Measurements from ENCODE around the gene TEKTIP1. TPM values are rescaled to one million over a fixed set of nuclear protein-coding genes. Genes with fewer than 3 reads are reported as not detected.

Gene TEKTIP1
- total and polyA plus RNA-seq, 2 of the 4 experiments (the other 2 are of a cell fraction) = not detected

DNA sequence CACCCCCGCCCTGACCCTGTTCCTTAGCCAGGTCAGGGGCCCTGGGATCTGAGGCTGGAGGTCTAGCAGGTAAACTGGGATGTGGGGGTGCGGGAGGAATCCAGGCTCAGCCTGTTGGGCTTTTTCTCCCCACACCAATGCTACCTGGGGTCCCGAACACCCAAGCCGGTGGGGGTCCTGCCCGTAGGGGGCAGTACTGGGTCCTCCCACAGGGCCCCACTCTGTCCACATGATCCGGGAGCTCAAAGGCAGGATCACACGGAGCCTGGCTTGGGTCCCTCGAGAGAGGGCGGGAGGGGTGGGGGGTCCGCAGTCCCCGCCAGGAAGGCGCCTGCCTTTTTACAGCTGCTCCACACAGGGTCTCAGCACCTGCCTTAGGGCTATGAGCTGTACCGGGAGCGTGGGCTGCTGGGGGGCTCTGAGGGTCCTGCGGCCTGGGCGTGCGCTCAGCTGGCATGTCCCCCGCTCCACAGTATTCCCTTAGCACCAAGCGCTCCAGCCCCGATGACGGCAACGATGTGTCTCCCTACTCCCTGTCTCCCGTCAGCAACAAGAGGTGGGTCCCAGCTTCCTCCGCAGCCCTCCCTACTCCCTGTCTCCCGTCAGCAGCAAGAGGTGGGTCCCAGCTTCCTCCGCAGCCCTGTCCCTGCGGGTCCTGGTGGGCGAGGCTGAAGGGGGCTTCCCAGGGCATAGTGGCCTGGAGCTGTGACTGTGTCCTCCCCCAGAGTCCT, 12.3 kb upstream of the TEKTIP1 start:
- Histone ChIP-seq H3K4ac (ENCODE audit: low read depth, low read length) (no peak overlapping the region), H3K36me3 (ENCODE audit: control insufficient read depth, insufficient read depth, low read length) (peaks cover 60% of the 10 kb centered on the region), H3K27me3 (ENCODE audit: control insufficient read depth, insufficient read depth, low read length) (no peaks in the 10 kb centered on the region), H3K23ac (ENCODE audit: low read depth, low read length) (no peak overlapping the region), H3K9ac (ENCODE audit: low read depth, low read length) (no peak overlapping the region), H3K14ac (replicated peaks; ENCODE audit: low read depth, low read length) (no peak overlapping the region), H4K5ac (ENCODE audit: low read depth, low read length) (no peak overlapping the region), H3K9me1 (ENCODE audit: insufficient read depth, low read length) (peaks cover 10% of the 10 kb centered on the region; the same call in 1 of the 2 replicates), H2BK15ac (ENCODE audit: low read depth, low read length) (no peak overlapping the region), H2AK9ac (replicated peaks; ENCODE audit: low read depth, low read length, poor library complexity) (no peak overlapping the region), H3K79me1 (ENCODE audit: low read depth in 1 of 2, low read length in 2 of 2) (peaks cover 20 to 50% of the 10 kb centered on the region in 2 experiments), H4K91ac (ENCODE audit: insufficient read depth, low read depth, low read length) (no peak overlapping the region), H2BK20ac (ENCODE audit: low read depth, low read length) (no peak overlapping the region), H3K56ac (ENCODE audit: extremely low read depth, insufficient read depth, low read length) (no peak overlapping the region), H3K9me3 (ENCODE audit: control insufficient read depth, insufficient read depth, low read length) (no peaks in the 10 kb centered on the region), H4K8ac (ENCODE audit: low read depth in 2 of 2, low read length in 2 of 2) (no peak overlapping the region), H2BK5ac (ENCODE audit: low read depth, low read length, poor library complexity, severe bottlenecking) (no peak overlapping the region), H4K20me1 (ENCODE audit: insufficient read depth, low read length) (peaks cover 40% of the 10 kb centered on the region), H2BK120ac (ENCODE audit: low read depth, low read length) (no peak overlapping the region), H3K4me2 (ENCODE audit: low read depth, low read length) (no peak overlapping the region), H2AK5ac (ENCODE audit: low read depth, low read length) (no peak overlapping the region), H3K27ac (ENCODE audit: insufficient read depth, low read length) (no peak overlapping the region), H2AFZ (replicated peaks; ENCODE audit: low read length, poor library complexity) (no peak overlapping the region), H3K4me3 (ENCODE audit: insufficient read depth, low read depth, low read length) (no peak overlapping the region), H3K18ac (ENCODE audit: low read depth, low read length) (no peak overlapping the region), H3K4me1 (ENCODE audit: control insufficient read depth, insufficient read depth, low read length) (no peaks in the 10 kb centered on the region)
- ATAC-seq (ENCODE audit: low read depth) (no peak), DNase-seq (no peak)
- no TSS peak for BruUV-seq (replicated peaks)
- POLR2A ChIA-PET (ENCODE audit: unreplicated experiment) = no interaction called here
- WGBS, 2 experiments (ENCODE audit: extremely low coverage in 2 of 2, insufficient read length in 1 of 2) = 97% methylated on average over 13 of the region's 28 CpGs; no CpG with 5 or more reads in 1 of the 2 experiments
- CTCF ChIA-PET = no interaction called here
- TF ChIP-seq MAZ (IDR thresholded peaks at IDR 0.05; ENCODE audit: borderline replicate concordance, low read depth, low read length) (no peak), CHD1 (IDR thresholded peaks at IDR 0.05; ENCODE audit: low read depth, low read length) (no peak), RAD21 (IDR thresholded peaks at IDR 0.05; ENCODE audit: low read length) (no peak), CEBPB (IDR thresholded peaks at IDR 0.05; ENCODE audit: low read depth, low read length) (no peak), MXI1 (IDR thresholded peaks at IDR 0.05; ENCODE audit: borderline replicate concordance, low read depth, low read length) (no peak), RCOR1 (IDR thresholded peaks at IDR 0.05; ENCODE audit: insufficient replicate concordance, low read length) (no peak), POLR2A (IDR thresholded peaks at IDR 0.05; ENCODE audit: low read depth, low read length) (no peak), BHLHE40 (IDR thresholded peaks at IDR 0.05; ENCODE audit: low read depth, low read length) (no peak), RFX5 (IDR thresholded peaks at IDR 0.05; ENCODE audit: low read depth, low read length) (no peak), MAFK (IDR thresholded peaks at IDR 0.05; ENCODE audit: low read depth, low read length) (no peak), NFE2L2 (IDR thresholded peaks at IDR 0.05; ENCODE audit: low read depth, low read length) (no peak), FOS (IDR thresholded peaks at IDR 0.05; ENCODE audit: low read depth, low read length) (no peak), SMC3 (IDR thresholded peaks at IDR 0.05; ENCODE audit: low read depth, low read length) (no peak)
- TF ChIP-seq, protein P1, sequence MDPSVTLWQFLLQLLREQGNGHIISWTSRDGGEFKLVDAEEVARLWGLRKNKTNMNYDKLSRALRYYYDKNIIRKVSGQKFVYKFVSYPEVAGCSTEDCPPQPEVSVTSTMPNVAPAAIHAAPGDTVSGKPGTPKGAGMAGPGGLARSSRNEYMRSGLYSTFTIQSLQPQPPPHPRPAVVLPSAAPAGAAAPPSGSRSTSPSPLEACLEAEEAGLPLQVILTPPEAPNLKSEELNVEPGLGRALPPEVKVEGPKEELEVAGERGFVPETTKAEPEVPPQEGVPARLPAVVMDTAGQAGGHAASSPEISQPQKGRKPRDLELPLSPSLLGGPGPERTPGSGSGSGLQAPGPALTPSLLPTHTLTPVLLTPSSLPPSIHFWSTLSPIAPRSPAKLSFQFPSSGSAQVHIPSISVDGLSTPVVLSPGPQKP (IDR thresholded peaks at IDR 0.05; ENCODE audit: borderline replicate concordance, low read depth, low read length) = no peak
- TF ChIP-seq, protein P2, sequence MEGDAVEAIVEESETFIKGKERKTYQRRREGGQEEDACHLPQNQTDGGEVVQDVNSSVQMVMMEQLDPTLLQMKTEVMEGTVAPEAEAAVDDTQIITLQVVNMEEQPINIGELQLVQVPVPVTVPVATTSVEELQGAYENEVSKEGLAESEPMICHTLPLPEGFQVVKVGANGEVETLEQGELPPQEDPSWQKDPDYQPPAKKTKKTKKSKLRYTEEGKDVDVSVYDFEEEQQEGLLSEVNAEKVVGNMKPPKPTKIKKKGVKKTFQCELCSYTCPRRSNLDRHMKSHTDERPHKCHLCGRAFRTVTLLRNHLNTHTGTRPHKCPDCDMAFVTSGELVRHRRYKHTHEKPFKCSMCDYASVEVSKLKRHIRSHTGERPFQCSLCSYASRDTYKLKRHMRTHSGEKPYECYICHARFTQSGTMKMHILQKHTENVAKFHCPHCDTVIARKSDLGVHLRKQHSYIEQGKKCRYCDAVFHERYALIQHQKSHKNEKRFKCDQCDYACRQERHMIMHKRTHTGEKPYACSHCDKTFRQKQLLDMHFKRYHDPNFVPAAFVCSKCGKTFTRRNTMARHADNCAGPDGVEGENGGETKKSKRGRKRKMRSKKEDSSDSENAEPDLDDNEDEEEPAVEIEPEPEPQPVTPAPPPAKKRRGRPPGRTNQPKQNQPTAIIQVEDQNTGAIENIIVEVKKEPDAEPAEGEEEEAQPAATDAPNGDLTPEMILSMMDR (conservative IDR thresholded peaks at IDR 0.05; ENCODE audit: low read depth, low read length) = no peak
- TF ChIP-seq, protein P3, sequence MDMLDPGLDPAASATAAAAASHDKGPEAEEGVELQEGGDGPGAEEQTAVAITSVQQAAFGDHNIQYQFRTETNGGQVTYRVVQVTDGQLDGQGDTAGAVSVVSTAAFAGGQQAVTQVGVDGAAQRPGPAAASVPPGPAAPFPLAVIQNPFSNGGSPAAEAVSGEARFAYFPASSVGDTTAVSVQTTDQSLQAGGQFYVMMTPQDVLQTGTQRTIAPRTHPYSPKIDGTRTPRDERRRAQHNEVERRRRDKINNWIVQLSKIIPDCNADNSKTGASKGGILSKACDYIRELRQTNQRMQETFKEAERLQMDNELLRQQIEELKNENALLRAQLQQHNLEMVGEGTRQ (IDR thresholded peaks at IDR 0.05; ENCODE audit: low read depth, low read length) = no peak
- intact Hi-C loops (cut with micrococcal nuclease) = no loop called here
- dilution Hi-C loops (cut with HindIII; ENCODE audit: low sequenced_read_pairs, unreplicated experiment) = no loop called here
- in situ Hi-C loops (cut with MboI; ENCODE audit: low sequenced_read_pairs) = no loop called here

Data from IMR-90 (cell line).